ENCODE data around the gene UNC13B. TPM values are rescaled to one million over a fixed set of nuclear protein-coding genes. Genes with fewer than 3 reads are reported as not detected.
"Not testable (repeated sequence)": the region's sequence is repeated elsewhere in the genome, so short reads cannot be mapped to it uniquely, and the experiment has no call there.

Gene UNC13B
- polyA plus RNA-seq, 1 donor: 20.5 TPM

DNA sequence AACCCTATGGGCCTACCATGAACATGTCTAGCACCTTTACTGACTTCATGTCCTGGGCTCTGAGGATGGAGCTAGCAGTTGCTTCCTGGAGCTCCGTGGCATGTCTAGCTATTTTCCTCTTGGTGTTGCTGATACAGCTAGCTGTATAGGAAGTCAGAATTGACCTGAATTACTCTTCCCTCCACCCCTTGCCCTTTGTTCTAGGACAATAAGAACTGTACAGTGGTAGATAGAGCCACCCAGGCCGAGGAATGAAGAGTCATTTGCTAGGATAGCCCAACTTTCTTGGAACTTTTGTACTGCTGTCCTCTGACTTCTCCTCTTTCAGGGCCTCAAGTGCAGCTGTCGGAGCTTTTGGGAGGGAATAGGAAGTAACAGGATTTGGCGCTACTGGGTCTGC, 218.2 kb downstream of the UNC13B start:
- DNase-seq (ENCODE audit: low read depth): no peak

DNA sequence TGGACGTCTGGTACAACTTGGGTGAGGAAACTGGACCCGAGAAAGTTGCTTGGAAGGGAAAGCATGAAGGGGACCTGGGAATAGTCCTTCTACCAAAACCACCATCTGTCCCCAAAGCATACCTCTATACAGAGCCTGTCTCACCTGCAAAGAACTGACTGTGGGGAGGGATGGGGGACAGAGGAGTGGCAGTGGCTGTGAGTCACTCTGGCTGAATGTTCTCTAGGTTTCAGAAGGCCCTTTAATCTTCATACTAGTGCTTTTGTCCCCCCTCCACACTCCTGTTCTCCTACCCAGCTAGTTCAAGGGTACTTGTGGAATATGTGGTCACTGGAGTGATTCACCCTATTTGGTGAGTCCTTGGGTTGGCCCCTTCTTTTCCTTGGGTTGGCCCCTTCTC, 218.8 kb downstream of the UNC13B start:
- DNase-seq (ENCODE audit: low read depth): no peak

DNA sequence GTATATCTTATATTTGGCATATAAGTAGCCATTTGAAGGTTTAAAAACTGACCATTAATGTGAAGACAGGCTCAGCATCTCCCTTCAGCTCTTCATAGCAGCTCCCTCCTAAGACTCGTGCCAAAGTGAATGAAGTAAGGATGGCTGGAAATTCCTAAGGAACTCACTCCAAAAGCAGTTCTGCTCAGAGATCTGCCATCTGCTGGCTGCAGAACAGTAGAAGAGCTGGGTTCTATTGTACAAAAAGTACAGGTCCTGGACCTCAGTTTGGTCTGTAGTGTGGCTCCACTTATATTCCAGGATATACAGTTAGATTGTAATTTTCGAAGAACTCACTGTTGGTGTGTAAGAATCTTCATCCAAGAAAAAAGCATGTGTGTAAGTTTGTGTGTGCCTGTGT, 223.2 kb downstream of the UNC13B start:
- DNase-seq (ENCODE audit: low read depth): peak; percentile 14

DNA sequence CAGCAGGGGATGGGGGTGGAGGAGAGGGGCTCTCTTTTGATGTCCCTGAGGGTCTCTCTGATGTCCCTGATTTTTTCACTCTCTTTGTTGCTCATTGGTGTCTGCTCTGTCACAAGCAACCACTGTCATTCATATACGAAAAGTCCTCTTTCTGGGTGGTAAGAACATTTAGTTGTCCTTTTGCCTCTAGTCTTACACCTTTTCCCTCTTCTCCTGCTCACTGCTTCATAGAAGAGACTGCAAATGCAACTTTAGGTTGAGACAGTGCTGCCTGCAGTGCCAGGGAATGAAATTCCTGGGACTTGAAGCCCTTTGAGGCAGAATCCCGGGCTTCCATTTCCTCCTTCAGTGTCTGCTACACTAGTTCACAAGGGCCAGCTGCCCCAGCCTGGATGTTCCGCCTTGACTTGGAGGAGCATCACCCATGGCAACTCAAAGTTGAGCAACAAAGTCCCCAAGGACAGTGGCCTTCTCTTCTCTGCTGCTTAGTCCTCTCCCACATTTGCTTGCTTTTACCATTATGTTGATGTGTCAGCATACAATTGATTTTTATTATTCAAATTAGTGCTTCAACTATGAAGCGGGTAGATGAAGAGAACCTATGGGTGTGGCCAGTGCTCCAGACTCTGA, 233.4 kb downstream of the UNC13B start:
- DNase-seq (ENCODE audit: low read depth): no peak

DNA sequence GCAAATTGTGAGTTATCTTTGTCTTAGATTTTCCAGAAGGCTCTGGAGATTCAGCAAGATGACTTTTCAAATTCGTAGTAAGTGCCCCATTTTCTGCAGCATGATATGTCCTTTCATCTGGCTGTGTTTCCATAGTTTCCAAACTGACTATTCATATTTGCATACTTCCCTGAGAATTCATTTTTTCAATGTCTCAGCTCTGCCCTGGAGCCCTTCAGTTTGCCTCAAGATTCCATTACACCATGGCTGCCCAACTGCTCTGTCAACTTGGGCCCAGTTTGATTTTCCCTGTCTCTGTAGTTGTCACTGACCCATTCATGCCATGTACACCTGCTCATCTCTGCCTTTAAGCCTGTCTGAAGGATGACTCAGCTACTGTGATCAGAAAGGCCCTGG, 233.9 kb downstream of the UNC13B start:
- no peak for DNase-seq (ENCODE audit: low read depth)

DNA sequence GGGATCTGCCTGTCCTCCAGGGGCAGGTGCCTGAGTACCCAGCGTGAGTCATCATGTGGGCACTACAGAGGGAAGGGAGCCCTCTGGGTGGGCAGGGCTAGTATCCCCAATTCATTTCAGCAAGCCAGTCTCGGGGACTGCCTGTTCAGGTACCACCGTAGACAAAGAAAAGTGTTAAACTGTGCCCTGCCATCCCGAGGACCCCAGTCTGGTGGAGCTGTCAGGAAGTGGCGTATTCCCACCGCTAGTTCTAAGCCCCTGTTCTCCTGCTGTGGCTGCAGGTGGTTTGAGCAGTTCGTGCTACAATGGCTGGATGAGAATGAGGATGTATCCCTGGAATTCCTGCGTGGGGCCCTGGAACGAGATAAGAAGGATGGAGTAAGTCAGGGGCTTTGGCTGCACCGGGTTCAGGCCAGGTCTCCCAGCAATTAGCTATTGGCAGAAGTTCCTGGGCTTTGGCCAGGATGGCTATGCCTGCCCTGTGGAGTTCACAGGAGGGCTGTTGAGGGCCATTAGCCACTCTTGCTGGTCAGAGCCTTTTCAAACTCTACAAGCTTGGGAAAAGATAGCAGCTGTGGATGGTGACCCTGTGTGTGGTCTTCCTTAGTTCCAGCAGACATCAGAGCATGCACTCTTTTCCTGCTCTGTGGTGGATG, 234.9 kb downstream of the UNC13B start:
- DNase-seq (ENCODE audit: low read depth): no peak

DNA sequence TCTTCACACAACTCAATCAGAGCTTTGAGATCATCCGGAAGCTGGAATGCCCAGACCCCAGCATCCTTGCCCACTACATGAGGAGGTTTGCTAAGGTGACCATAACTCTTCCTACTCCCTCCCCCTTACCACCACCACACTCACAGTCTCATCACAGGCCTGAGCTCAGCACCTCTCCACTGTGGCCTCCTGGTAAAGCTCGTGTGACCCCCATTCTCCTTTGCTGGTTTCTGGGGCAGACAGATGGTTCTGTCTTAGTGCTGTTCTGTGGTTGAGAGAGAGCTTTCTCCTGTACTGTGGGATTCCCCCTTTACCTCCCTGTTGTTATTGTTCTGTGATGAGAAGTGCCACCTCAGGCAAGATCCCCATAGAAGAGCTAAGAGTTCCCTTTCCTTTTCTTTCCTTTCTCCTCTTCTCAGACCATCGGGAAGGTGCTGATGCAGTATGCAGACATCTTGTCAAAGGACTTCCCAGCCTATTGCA, 235.4 kb downstream of the UNC13B start:
- no peak for DNase-seq (ENCODE audit: low read depth)

DNA sequence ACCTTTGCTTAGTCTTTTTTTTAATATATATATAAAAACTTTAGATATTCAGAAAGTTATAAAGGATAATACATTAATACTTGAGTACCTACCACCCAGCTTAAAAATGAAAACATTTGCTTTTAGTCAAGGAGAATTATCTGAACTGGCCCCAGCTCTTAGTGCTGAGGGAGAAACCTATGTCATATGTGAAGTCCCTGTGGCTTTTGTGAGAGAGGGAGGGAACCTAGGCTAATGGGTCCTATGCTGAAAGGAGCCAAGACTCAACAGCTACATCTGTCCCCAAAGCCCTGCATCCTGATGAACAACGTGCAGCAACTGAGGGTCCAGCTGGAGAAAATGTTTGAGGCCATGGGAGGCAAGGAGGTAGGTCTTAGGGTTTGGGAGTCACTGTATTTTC, 236.1 kb downstream of the UNC13B start:
- no peak for DNase-seq (ENCODE audit: low read depth)

DNA sequence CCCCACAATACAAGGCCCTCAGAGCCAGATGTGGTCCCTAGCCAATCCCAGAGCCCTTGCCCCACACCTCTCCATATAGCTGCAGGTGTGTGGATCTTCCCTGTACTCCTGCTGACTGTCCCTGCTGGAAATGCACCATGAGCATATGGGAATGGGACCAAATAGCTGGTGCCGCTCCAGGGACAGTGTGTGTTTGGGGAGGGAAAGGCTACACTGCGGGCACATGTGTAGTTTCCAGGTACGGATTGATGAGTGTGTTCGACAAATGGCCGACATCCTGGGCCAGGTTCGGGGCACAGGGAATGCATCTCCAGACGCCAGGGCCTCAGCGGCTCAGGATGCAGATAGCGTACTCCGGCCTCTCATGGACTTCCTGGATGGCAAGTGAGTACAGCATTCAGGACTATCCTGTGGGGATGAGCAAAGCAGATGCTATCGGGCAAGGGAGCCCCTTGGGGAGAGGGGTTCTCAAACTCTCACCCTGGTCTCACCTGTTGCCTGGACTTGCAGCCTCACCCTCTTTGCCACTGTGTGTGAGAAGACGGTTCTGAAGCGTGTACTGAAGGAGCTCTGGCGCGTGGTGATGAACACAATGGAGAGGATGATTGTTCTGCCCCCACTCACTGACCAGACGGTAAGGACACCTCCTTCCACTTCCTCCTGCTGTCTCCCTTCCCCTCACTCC, 237.0 kb downstream of the UNC13B start:
- DNase-seq (ENCODE audit: low read depth): no peak

DNA sequence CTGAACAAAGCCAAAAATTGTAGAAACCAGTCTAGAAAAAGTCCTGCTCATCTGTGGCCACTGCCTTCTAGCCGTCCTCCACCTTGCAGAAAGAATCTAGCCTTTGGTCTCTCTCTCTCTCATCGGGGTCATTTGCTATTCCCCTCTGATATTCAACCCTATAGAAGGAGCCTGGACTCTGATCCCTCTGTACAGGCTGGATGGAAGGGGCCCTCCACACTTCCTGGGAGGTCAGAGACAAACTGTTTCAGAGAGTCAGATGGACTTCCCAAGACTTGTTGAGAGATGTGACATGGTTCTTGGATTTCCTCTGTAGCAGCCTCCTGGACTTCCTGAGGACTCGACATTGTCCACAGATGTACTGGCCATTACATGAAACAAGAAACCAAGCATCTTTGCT, 243.1 kb downstream of the UNC13B start:
- DNase-seq (ENCODE audit: low read depth): no peak

DNA sequence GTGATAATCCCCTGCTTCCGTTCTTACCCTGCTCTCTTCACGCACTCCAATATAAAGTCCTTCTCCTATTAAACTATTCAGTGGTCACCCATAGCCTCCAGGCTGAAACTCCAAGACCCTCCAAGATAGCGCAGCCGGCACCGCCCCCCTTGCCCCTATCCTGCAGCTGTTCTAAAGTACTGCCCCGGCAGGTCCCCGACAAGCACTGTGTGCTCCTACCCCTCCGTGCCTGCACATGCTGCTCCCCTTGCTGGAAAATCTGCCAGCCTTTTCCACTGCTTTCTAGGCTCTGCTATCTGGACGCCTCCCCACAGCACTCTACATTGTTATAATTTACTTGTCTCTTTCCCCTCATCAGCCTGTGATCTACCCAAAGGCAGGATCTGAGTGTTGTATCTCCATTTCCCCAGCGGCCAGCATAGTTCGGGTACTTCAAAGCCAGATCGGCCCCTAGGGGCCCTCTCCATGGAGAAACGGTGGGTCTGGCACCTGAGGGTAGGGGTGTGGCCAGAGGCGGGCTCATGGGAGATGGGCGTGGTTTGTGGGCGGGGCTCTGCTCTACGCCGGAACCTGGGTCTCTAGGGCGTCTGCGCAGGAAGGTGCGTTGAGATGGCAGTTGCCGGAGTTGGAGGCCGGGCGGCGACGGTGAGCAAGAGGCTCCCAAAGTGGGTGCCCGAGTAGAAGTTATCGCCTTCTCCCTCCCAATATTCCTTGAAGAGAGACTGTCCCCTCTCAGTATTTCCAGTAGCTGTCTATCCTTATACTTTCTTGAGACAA, 244.6 kb downstream of the UNC13B start:
- no peak for DNase-seq (ENCODE audit: low read depth)

DNA sequence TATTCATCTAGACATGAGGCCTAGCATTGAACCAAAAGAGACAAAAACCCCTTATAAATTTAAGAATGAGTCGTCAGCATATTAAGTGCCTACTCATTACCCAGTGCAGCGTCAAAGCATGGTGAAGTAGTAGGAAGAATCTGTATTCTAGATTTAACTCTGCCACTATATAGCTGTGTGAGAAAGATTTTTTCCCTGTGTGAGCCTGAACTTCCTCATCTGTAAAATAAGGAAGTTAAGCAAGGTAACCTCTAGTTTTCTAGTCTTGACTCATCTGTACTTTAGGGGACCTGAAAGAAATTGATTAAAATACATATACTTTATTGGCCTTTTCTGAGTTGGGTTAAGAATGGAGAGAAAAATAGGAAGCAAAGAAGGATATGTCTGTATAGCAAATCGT, 246.0 kb downstream of the UNC13B start:
- DNase-seq (ENCODE audit: low read depth): no peak

DNA sequence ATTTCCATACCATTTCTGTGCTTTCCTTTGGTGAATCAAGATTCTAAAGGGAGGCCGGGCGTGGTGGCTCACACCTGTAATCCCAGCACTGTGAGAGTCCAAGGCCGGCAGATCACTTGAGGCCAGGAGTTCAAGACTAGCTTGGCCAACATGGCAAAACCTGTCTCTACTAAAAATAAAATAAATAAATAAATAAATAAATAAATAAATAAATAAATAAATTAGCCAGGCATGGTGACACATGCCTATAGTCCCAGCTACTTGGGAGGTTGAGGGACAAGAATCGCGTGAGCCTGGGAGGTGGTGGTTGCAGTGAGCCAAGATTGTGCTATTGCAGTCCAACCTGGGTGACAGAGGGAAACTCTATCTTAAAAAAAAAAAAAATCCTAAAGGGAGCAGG, 247.6 kb downstream of the UNC13B start:
- not testable (repeated sequence) for DNase-seq (ENCODE audit: low read depth)

DNA sequence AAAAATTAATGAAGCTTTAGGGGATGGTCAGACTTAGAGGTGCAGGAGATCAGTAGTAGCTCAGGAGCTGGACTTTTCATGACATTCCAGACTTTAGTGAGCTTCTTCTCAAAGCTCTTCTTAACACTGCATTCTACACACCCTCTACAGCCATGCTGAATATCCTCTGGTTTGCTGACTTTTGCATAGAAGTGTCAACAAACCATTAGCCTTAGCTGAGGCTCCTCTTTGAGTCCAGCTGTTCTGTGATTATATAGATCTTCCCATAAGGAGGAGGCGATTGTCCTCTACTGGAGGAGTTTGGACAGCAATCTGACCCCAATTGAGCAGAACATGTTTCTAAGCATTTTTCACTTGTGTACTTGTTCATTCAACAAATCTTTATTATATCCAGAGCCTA, 253.1 kb downstream of the UNC13B start:
- DNase-seq (ENCODE audit: low read depth): no peak

DNA sequence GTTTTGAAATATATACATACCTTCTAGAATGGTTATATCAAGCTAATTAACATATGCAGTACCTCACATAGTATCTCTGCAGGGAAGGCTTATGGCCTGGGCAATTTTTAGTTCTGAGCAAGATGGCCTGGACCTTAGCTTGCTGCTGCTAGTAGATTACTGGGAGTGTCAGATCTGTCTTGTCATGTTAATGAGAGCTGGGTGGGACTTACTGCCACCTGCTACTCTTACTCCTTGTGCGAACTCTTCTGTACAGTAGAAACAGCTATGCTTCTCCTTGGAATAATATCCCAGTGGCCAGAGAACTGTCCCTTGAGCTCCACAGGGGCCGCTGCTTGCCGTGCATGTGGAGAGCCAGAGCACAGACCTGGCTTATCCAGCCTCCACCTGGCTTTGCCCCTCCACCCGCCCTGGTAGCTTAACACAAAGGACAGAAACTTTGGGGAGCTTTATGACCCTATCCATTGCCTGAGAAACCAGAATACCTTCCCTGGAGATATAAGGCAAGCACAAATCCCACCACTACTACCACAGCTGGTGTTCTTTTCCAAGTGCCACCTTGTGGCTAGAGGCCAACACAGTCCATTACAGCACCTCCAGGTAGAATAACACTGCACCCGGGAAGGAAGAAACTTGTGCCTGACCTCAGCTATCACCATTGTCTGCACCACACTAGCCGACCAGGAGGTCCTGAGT, 253.7 kb downstream of the UNC13B start:
- no peak for DNase-seq (ENCODE audit: low read depth)

DNA sequence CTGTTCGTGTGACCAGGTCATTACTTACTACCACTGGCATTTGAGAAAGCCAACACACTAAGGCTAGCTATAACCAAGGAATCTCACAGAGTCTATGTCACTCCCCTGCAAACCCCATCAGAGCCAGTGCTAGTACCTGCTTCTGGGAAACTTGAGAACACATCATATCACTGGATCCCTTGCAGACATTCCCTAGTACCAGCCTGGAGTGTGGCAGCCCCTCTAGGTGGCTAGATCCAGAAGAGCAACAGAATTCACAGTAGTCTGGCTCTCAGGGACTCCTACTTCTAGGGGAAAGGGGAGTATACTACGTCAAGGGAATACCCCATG, 254.3 kb downstream of the UNC13B start:
- DNase-seq (ENCODE audit: low read depth): no peak

DNA sequence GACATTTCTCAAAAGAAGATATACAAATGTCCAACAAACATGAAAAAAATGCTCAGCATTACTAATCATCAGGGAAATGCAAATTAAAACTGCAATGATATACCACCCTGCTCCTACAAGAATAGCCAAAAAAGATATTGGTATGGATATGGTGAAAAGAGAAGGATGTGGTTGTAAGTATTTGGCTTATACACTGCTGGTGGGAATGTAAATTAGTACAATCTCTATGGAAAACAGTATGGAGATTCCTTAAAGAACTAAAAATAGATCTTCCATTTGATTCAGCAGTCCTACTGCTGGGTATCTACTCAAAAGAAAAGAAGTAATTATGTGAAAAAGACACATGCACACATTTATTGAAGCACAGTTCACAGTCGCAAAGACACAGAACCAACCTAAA, 260.5 kb downstream of the UNC13B start:
- DNase-seq (ENCODE audit: low read depth): no peak

DNA sequence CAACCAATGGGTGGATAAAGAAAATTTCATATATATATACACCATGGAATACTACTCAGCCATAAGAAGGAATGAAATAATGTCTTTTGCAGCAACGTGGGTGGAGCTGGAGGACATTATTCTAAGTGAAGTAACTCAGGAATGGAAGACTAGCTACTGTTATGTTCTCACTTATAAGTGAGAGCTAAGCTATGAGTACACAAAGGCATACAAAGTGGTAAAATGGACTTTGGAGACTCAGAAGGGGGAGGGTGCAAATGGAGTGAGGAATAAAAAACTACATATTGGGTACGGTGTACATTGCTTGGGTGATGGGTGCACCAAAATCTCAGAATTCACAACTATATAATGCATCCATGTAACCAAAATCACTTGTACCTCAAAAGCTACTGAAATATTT, 260.9 kb downstream of the UNC13B start:
- no peak for DNase-seq (ENCODE audit: low read depth)

DNA sequence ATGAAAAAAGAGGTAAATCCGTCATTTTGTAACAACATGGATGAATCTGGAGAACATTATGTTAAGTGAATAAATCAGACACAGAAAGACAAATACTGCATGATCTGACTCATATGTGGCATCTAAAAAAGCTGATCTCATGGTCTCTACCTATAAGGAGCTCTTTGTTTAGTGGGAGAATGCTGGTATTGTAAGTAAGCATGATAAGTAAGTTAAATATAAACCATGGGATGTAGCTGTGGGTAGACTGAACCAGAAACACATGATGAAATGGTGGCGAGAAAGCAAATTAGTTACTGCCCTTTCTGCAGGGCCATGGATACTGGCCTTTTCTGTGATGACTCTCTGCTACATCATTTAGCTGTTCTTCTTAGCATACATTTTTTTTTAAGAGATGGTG, 261.7 kb downstream of the UNC13B start:
- no peak for DNase-seq (ENCODE audit: low read depth)

DNA sequence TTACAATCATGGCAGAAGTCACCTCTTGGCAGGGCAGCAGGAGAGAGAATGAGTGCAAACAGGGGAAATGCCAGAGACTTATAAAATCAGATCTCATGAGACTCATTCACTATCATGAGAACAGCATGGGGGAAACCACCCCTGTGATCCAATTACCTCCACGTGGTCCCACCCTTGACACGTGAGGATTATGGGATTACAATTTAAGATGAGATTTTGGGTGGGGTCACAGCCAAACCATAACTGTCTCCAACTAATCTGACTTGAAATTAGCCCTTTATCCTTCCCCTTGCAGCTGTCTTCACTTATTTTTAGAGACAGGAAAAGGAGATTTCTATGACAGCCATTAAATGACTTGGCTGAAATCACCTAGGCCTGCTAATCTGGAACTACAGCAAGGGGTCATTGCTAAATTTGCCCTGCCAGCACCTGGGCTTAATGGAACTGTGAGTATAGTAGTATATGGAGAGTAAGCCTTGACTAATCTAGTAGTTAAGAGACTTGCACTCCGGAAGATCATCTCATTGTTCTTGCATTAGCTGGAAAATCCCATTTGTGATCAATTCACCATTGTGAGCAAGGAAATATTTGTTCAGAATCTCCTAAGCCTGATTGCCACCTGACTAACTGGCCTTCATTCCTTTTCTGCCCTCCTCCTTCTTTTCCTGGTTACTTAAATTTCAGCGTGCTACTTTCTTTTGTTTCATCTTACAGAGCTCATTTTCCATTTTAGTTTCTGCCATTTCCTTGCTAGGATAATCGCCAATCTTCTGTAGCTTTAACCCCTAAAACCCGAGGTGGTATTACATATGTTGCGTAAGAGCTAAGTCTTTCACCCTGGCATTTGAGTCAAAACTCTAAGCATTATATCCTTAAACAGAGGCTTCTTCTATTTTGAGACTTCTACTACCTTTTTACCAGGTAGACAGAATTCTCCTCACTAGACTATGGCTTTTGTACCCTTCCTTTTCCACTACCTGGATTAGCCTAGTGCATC, 262.8 kb downstream of the UNC13B start:
- DNase-seq (ENCODE audit: low read depth): no peak

DNA sequence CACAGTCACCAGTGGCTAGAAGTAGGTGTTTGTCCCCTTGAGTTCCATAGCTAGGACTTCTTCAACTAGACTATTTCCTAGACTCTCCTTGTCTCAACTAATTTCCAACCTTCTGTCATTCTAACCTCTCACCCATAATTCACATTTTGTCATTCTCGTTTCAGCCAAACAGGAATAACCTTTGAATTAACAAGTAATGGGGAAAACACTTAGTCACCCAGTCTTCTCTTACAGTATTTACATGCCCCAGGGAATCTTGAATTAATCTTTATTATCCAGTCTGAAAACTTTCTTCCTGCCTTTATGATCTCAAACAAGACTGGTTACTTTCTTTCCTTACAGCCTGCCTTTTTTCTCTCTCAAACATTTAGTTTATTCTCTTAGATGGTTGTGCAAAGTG, 264.8 kb downstream of the UNC13B start:
- DNase-seq (ENCODE audit: low read depth): no peak
